ENCODE data around the gene CNGA3. TPM values are rescaled to one million over a fixed set of nuclear protein-coding genes. Genes with fewer than 3 reads are reported as not detected.
"Not testable (repeated sequence)": the region's sequence is repeated elsewhere in the genome, so short reads cannot be mapped to it uniquely, and the experiment has no call there.

Gene CNGA3
- total and polyA plus RNA-seq, 3 experiments from 2014 or later: not detected

GRCh38 chr2:98435670-98436069 is 89.4 kb downstream of the CNGA3 start:
- Mint-ChIP-seq H3K36me3 (peaks cover 2 to 25% (median 3%) of the 10 kb centered on the region in 3 donors), H3K9me3 (peaks cover 20 to 30% (median 27%) of the 10 kb centered on the region in 5 donors), H3K4me1 (peaks cover 10 to 13% (median 13%) of the 10 kb centered on the region in 3 donors)
- H3K27me3 ChIP-seq (ENCODE audit: insufficient read depth, low read length, poor library complexity, severe bottlenecking); H3K36me3 ChIP-seq (ENCODE audit: insufficient read depth, low read length); POLR2A ChIA-PET; H3K27ac ChIP-seq (ENCODE audit: low read depth, low read length); DNase-seq; H3K9me3 ChIP-seq (ENCODE audit: low read length); H3K27me3 Mint-ChIP-seq; H3K4me3 Mint-ChIP-seq; H3K27ac Mint-ChIP-seq; CTCF ChIA-PET; H3K4me3 ChIP-seq (ENCODE audit: low read length); H3K4me1 ChIP-seq (ENCODE audit: insufficient read depth, low read length): not testable (repeated sequence)

- ChIA-PET CTCF (no interaction called here), POLR2A (no interaction called here)
- Mint-ChIP-seq H3K36me3 (peaks cover 2 to 25% (median 3%) of the 10 kb centered on the region in 3 donors), H3K27ac (no peak overlapping the region), H3K27me3 (peaks cover 0 to 4% of the 10 kb centered on the region in 2 donors), H3K4me1 (peaks cover 10 to 13% (median 13%) of the 10 kb centered on the region in 3 donors), H3K9me3 (peaks cover 20 to 30% (median 29%) of the 10 kb centered on the region in 5 donors), H3K4me3 (no peak overlapping the region)
- Histone ChIP-seq H3K4me3 (ENCODE audit: low read length) (no peak overlapping the region), H3K9me3 (ENCODE audit: low read length) (peaks cover 6% of the 10 kb centered on the region), H3K36me3 (ENCODE audit: insufficient read depth, low read length) (no peaks in the 10 kb centered on the region), H3K27me3 (ENCODE audit: insufficient read depth, low read length, poor library complexity, severe bottlenecking) (no peaks in the 10 kb centered on the region), H3K4me1 (ENCODE audit: insufficient read depth, low read length) (no peaks in the 10 kb centered on the region), H3K27ac (ENCODE audit: low read depth, low read length) (no peak overlapping the region)
- no peak for DNase-seq
Measured at GRCh38 chr2:98436734-98437133, 90.5 kb downstream of the CNGA3 start.

- H3K4me3 Mint-ChIP-seq: peak overlapping the region in 1 of 7 donors; percentile 2
- no peaks in the 10 kb centered on the region for H3K36me3 ChIP-seq (ENCODE audit: insufficient read depth, low read length)
- H3K36me3 Mint-ChIP-seq: peaks cover 0 to 22% (median 2%) of the 10 kb centered on the region in 3 donors
- ChIA-PET POLR2A (no interaction called here), CTCF (no interaction called here)
- peaks cover 0 to 4% of the 10 kb centered on the region in 2 donors for H3K27me3 Mint-ChIP-seq
- no peaks in the 10 kb centered on the region for H3K4me1 ChIP-seq (ENCODE audit: insufficient read depth, low read length)
- no peak overlapping the region for H3K4me3 ChIP-seq (ENCODE audit: low read length)
- H3K27ac ChIP-seq (ENCODE audit: low read depth, low read length): no peak overlapping the region
- peaks cover 16 to 30% (median 29%) of the 10 kb centered on the region in 5 donors for H3K9me3 Mint-ChIP-seq
- H3K27ac Mint-ChIP-seq: peak overlapping the region in 7 of 8 donors; percentile 6 to 82 (median 58)
- peaks cover 10 to 17% (median 13%) of the 10 kb centered on the region in 3 donors for H3K4me1 Mint-ChIP-seq
- DNase-seq: peak in 1 of 5 donors; percentile 57
- no peaks in the 10 kb centered on the region for H3K27me3 ChIP-seq (ENCODE audit: insufficient read depth, low read length, poor library complexity, severe bottlenecking)
- peaks cover 6% of the 10 kb centered on the region for H3K9me3 ChIP-seq (ENCODE audit: low read length)
Measured at GRCh38 chr2:98438190-98439133, 92.2 kb downstream of the CNGA3 start.

- peak overlapping the region in 1 of 8 donors; percentile 44 for H3K27ac Mint-ChIP-seq
- Histone ChIP-seq H3K9me3 (ENCODE audit: low read length) (peaks cover 6% of the 10 kb centered on the region), H3K4me1 (ENCODE audit: insufficient read depth, low read length) (peaks cover 13% of the 10 kb centered on the region), H3K27me3 (ENCODE audit: insufficient read depth, low read length, poor library complexity, severe bottlenecking) (no peaks in the 10 kb centered on the region), H3K4me3 (ENCODE audit: low read length) (no peak overlapping the region), H3K36me3 (ENCODE audit: insufficient read depth, low read length) (no peaks in the 10 kb centered on the region), H3K27ac (ENCODE audit: low read depth, low read length) (no peak overlapping the region)
- H3K4me3 Mint-ChIP-seq: peak overlapping the region in 3 of 7 donors; percentile 13 to 70 (median 32)
- H3K36me3 Mint-ChIP-seq: peaks cover 2 to 18% (median 13%) of the 10 kb centered on the region in 3 donors
- no peak for DNase-seq
- H3K4me1 Mint-ChIP-seq: peaks cover 33 to 41% (median 33%) of the 10 kb centered on the region in 3 donors
- POLR2A ChIA-PET: no interaction called here
- CTCF ChIA-PET: interaction anchor here (1.0 to 1.2 kb wide), 2 partner anchors 46 to 117 kb away, joined by 3 to 4 read pairs; no protein-coding TSS in a partner anchor
- no peaks in the 10 kb centered on the region for H3K27me3 Mint-ChIP-seq
- peaks cover 16 to 27% (median 24%) of the 10 kb centered on the region in 5 donors for H3K9me3 Mint-ChIP-seq
Measured at GRCh38 chr2:98441706-98442450, 95.6 kb downstream of the CNGA3 start.

- Histone ChIP-seq H3K9me3 (ENCODE audit: low read length) (peaks cover 6% of the 10 kb centered on the region), H3K27ac (ENCODE audit: low read depth, low read length) (no peak overlapping the region), H3K27me3 (ENCODE audit: insufficient read depth, low read length, poor library complexity, severe bottlenecking) (no peaks in the 10 kb centered on the region), H3K4me1 (ENCODE audit: insufficient read depth, low read length) (peaks cover 19% of the 10 kb centered on the region), H3K36me3 (ENCODE audit: insufficient read depth, low read length) (no peaks in the 10 kb centered on the region), H3K4me3 (ENCODE audit: low read length) (no peak overlapping the region)
- no peaks in the 10 kb centered on the region for H3K27me3 Mint-ChIP-seq
- H3K4me1 Mint-ChIP-seq: peaks cover 38 to 47% (median 39%) of the 10 kb centered on the region in 3 donors
- H3K4me3 Mint-ChIP-seq: peak overlapping the region in 3 of 7 donors; percentile 13 to 70 (median 32)
- CTCF ChIA-PET: interaction anchor here (1.0 to 1.2 kb wide), 3 partner anchors 21 to 117 kb away, joined by 3 to 4 read pairs (median 3); no protein-coding TSS in a partner anchor
- DNase-seq: no peak
- peaks cover 2 to 13% (median 13%) of the 10 kb centered on the region in 3 donors for H3K36me3 Mint-ChIP-seq
- H3K27ac Mint-ChIP-seq: peak overlapping the region in 1 of 8 donors; percentile 44
- POLR2A ChIA-PET: no interaction called here
- H3K9me3 Mint-ChIP-seq: peaks cover 16 to 22% (median 21%) of the 10 kb centered on the region in 5 donors
Measured at GRCh38 chr2:98442488-98442887, 96.2 kb downstream of the CNGA3 start.

- Histone ChIP-seq H3K27me3 (ENCODE audit: insufficient read depth, low read length, poor library complexity, severe bottlenecking) (no peaks in the 10 kb centered on the region), H3K4me1 (ENCODE audit: insufficient read depth, low read length) (peaks cover 33% of the 10 kb centered on the region), H3K4me3 (ENCODE audit: low read length) (peak within 1 kb of the TSS; percentile 75), H3K27ac (ENCODE audit: low read depth, low read length) (peak within 1 kb of the TSS; percentile 75), H3K9me3 (ENCODE audit: low read length) (peaks cover 6% of the 10 kb centered on the region), H3K36me3 (ENCODE audit: insufficient read depth, low read length) (no peaks in the 10 kb centered on the region)
- H3K9me3 Mint-ChIP-seq: peaks cover 3 to 8% (median 6%) of the 10 kb centered on the region in 5 donors
- peak within 1 kb of the TSS; percentile 92 to 98 (median 95) for H3K4me3 Mint-ChIP-seq
- DNase-seq: peak; percentile 66 to 86 (median 77)
- peaks cover 44 to 58% (median 50%) of the 10 kb centered on the region in 3 donors for H3K4me1 Mint-ChIP-seq
- peak within 1 kb of the TSS; percentile 93 to 99 (median 98) for H3K27ac Mint-ChIP-seq
- H3K36me3 Mint-ChIP-seq: peaks cover 2 to 13% (median 3%) of the 10 kb centered on the region in 3 donors
- ChIA-PET POLR2A (interaction anchor here (0.7 to 1.7 kb wide), 2 partner anchors 20 to 43 kb away, joined by 4 to 10 read pairs; no protein-coding TSS in a partner anchor), CTCF (interaction anchor here (3.0 kb wide), 1 partner anchor 20 kb away, joined by 26 read pairs; no protein-coding TSS in a partner anchor)
- peaks cover 0 to 2% of the 10 kb centered on the region in 2 donors for H3K27me3 Mint-ChIP-seq
Measured at GRCh38 chr2:98444436-98445176, 98.3 kb downstream of the CNGA3 start, which contains the start of gene INPP4A. INPP4A (plus strand) TSS chr2:98444858; CDS start chr2:98520049, 75,191 bp downstream.

GRCh38 chr2:98445177-98445682 is 99.0 kb downstream of the CNGA3 start:
- Histone ChIP-seq H3K9me3 (ENCODE audit: low read length) (peaks cover 3% of the 10 kb centered on the region), H3K27ac (ENCODE audit: low read depth, low read length) (peak overlapping the region; percentile 75), H3K4me3 (ENCODE audit: low read length) (peak overlapping the region; percentile 69), H3K27me3 (ENCODE audit: insufficient read depth, low read length, poor library complexity, severe bottlenecking) (no peaks in the 10 kb centered on the region), H3K4me1 (ENCODE audit: insufficient read depth, low read length) (peaks cover 39% of the 10 kb centered on the region), H3K36me3 (ENCODE audit: insufficient read depth, low read length) (no peaks in the 10 kb centered on the region)
- POLR2A ChIA-PET: interaction anchor here (1.7 kb wide), 1 partner anchor 20 kb away, joined by 10 read pairs; no protein-coding TSS in a partner anchor
- Mint-ChIP-seq H3K36me3 (peaks cover 0 to 13% (median 2%) of the 10 kb centered on the region in 3 donors), H3K27ac (peak overlapping the region; percentile 93 to 99 (median 98)), H3K4me1 (peaks cover 48 to 60% (median 56%) of the 10 kb centered on the region in 3 donors), H3K9me3 (peaks cover 0 to 2% (median 2%) of the 10 kb centered on the region in 5 donors), H3K27me3 (peaks cover 0 to 2% of the 10 kb centered on the region in 2 donors), H3K4me3 (peak overlapping the region; percentile 92 to 98 (median 95))
- peak in 1 of 5 donors; percentile 43 for DNase-seq
- CTCF ChIA-PET: interaction anchor here (1.0 to 3.0 kb wide), 2 partner anchors 20 to 39 kb away, joined by 3 to 26 read pairs; no protein-coding TSS in a partner anchor

All from CD8-positive, alpha-beta memory T cell (primary cell).